Astrocyte of the cerebellum (primary cell): Measurements from ENCODE around the gene ITGAD.
A peak's percentile ranks its signal among the peaks of the same experiment; 100 is the strongest.

Experiments
- DNase-seq: peaks from one replicate; pipeline ENCODE4 v3.0.0-alpha.2; 2011; ENCODE audit warnings: low read depth
- H3K4me3 ChIP-seq: 2 replicates; pipeline ENCODE4 v1.5.1; 2011; ENCODE audit warnings: mild to moderate bottlenecking, low read depth, low read length, moderate library complexity
- in situ Hi-C: cut with HindIII; loops from 2 replicates; pipeline ENCODE4 v1.10.0; 2017; ENCODE audit warnings: low sequenced_read_pairs
- TF ChIP-seq, protein P1 (sequence below): IDR thresholded peaks from 2 replicates; pipeline ENCODE4 v1.5.1; 2012; ENCODE audit warnings: low read length, low read depth, moderate library complexity, mild to moderate bottlenecking; ENCODE audit errors: missing control alignments

Gene ITGAD

GRCh38 chr16:31376705-31377104 lies 16.4 kb upstream of the ITGAD start:
- in situ Hi-C loops: no loop called here
- DNase-seq: no peak
- H3K4me3 ChIP-seq: no peak overlapping the region
- TF ChIP-seq, protein P1, sequence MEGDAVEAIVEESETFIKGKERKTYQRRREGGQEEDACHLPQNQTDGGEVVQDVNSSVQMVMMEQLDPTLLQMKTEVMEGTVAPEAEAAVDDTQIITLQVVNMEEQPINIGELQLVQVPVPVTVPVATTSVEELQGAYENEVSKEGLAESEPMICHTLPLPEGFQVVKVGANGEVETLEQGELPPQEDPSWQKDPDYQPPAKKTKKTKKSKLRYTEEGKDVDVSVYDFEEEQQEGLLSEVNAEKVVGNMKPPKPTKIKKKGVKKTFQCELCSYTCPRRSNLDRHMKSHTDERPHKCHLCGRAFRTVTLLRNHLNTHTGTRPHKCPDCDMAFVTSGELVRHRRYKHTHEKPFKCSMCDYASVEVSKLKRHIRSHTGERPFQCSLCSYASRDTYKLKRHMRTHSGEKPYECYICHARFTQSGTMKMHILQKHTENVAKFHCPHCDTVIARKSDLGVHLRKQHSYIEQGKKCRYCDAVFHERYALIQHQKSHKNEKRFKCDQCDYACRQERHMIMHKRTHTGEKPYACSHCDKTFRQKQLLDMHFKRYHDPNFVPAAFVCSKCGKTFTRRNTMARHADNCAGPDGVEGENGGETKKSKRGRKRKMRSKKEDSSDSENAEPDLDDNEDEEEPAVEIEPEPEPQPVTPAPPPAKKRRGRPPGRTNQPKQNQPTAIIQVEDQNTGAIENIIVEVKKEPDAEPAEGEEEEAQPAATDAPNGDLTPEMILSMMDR: no peak

GRCh38 chr16:31377210-31377903 lies 15.8 kb upstream of the ITGAD start:
- TF ChIP-seq, protein P1: no peak
- in situ Hi-C loops: no loop called here
- H3K4me3 ChIP-seq: no peak overlapping the region
- no peak for DNase-seq

DNA sequence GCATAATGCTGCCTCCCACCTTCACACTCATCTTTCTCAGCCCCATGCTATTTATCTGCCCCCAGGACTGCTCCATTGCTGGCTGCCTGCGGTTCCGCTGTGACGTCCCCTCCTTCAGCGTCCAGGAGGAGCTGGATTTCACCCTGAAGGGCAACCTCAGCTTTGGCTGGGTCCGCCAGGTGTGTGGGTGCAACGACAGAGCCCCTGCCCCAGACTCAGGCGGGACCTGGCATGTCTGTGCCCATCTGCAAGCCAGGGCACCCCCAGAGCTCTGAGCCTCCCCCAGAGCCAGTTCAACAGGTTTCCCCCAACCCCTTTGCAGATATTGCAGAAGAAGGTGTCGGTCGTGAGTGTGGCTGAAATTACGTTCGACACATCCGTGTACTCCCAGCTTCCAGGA lies 12.9 kb upstream of the ITGAD start:
- in situ Hi-C loops: no loop called here
- no peak overlapping the region for H3K4me3 ChIP-seq
- DNase-seq: no peak
- TF ChIP-seq, protein P1: no peak

DNA sequence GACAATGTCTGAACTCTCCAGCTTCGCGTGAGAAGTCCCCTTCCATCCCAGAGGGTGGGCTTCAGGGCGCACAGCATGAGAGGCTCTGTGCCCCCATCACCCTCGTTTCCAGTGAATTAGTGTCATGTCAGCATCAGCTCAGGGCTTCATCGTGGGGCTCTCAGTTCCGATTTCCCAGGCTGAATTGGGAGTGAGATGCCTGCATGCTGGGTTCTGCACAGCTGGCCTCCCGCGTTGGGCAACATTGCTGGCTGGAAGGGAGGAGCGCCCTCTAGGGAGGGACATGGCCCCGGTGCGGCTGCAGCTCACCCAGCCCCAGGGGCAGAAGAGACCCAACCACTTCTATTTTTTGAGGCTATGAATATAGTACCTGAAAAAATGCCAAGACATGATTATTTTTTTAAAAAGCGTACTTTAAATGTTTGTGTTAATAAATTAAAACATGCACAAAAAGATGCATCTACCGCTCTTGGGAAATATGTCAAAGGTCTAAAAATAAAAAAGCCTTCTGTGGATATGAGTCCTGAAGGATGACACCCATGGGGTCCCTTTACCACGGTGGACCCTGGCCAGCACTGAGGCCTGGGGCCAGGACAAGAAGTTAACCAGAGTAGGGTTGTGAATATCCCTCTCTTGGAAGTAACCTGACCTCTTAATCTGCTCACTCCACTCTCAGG lies 10.5 kb upstream of the ITGAD start:
- H3K4me3 ChIP-seq: no peak overlapping the region
- TF ChIP-seq, protein P1: peak; percentile 35
- in situ Hi-C loops: no loop called here
- DNase-seq: no peak

- in situ Hi-C loops: no loop called here
- no peak for DNase-seq
- no peak overlapping the region for H3K4me3 ChIP-seq
- TF ChIP-seq, protein P1: no peak
Observed at GRCh38 chr16:31385680-31386079, 7.5 kb upstream of the ITGAD start.

GRCh38 chr16:31386157-31386984 lies 6.8 kb upstream of the ITGAD start:
- in situ Hi-C loops: no loop called here
- TF ChIP-seq, protein P1: no peak
- no peak overlapping the region for H3K4me3 ChIP-seq
- no peak for DNase-seq
